NOMO-1 treated with dmso at 0.1 percent for 144 hours (cell line): ENCODE results near the gene CCDC60.
"Not testable (repeated sequence)": the region's sequence is repeated elsewhere in the genome, so short reads cannot be mapped to it uniquely, and the experiment has no call there.

Experiments
- DNase-seq: peaks from one replicate; lab custom pipeline; 2025; ENCODE audit not compliant: unreplicated experiment; lab: John Stamatoyannopoulos, UW

Gene CCDC60

DNA sequence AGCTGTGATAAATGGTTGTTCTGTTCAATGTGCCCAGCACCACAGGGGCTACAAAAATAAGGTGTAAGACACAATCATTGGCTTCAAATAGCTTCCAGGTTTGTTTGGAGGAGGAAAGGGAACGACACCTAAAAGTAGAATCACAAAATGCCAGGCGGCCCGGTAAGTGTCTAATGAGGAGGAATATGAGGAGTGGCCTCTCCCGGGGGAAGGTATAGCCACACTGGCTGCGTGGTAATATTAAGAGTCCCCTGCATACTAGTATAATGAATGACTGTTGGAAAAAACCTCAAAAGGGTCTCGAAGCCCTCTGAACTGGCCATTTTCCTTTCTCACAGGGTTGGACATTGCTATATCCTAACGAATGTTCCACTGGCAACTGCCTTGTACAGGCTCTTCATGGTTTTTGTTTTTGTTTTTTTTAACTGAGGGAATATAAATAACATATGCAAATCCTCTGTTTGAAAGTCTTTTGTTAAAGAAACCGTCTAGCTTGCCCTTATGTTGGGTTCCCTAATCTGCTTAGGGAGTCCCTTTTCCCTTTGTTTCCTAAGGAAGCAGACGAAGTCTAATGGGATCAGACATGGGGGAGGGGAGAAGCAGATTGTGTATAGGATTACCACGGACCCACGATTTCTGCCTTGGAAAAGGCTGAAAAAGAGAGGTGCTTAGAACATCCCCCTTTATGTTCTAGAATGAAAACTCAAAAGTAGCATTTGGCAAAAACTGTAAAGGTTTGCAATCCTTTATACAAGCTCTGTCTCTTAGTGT lies 4.2 kb downstream of the CCDC60 start:
- DNase-seq, result no peak

DNA sequence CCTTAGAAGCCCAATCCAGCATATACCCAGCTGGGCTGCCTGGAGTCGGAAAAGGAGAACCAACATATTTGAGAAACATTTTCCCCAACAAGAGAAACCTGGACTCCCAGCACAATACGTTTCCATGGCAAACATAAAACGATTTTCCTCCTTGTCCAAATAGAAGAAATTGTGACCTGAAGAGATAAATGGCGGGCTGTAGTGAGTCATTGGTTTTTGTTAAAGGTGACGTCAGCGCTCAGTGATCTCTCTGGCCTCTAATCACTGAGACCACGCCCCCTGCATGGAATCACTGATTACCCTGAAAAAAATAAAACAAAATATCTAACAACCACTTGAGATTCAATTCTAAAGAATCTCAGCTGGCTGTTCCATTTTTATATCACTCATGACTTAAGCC lies 6.0 kb downstream of the CCDC60 start:
- no peak for DNase-seq

DNA sequence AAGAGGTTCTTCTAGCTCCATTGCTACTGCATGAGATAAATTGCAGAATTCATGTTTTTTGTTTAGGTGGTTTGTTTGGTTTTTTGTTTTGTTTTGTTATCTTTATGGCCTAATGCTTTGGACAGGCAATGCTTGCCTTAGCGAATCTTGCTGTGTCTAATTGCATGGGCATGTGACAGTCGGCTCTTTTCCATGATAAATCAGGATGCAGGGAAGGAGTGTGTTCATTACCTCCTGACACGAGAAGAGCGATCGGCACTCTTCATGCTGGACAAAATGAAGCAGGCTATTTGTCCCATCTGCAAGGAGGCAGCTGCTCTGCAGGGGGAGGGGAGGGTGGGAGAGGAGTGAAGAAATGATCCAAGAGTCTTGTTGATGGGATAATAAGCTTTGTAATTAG lies 6.5 kb downstream of the CCDC60 start:
- DNase-seq, result no peak

DNA sequence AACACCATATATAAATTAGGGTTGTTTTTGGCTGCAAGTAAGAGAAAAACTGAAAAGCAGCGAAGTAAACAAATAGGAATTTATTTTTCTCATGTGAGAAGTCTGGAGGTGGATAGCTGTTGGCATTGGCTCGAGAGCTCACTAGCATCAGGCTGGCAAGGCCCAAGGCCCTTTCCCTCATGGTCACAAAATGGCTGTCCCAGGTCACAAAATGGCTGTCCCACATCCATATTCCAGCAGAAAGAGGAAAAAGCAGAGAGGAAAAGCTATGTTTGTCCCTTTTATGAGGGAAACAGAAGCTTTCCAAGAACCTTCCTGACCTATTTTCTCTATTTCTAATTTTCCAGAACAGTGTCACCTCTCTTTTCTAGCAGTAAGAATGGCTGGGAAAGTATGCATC lies 7.5 kb downstream of the CCDC60 start:
- DNase-seq, result no peak

DNA sequence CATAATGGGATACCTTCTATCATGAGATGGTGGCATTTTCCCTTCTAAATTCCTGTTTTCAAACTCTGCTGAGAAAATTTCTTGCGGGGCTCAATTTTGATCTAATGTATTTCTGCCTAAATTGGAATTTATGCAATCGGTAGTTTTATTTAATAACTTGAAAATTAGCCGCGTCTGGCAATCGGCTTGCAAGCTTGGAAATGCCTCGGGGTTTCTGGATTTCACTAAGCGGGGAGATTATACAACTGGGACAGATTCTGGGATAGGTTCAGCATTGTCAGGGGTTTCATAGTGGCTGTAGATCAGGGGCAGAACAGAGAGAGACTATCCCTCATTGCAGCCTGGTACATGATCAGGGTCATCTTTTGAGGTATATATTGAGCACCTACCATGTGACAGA lies 8.6 kb downstream of the CCDC60 start:
- DNase-seq, result no peak

DNA sequence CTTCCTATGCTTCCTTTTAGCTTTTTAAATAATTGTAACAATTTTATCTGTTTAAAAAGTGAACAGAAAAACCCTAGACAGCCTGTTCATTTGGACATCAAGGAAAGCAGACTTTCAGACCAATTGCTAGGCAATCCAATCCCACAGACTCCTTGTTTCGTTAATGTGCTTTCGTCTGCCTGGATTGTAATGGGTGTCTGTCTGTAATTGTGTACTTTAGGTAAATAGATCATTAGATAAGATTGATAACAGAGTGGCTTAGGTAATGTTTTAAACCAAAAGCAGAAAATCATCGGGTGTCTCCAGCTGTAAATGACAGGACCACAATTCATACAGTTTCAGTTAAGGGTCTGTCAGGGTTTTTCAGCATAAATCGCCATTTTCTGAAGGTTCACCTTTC lies 19.6 kb downstream of the CCDC60 start:
- no peak for DNase-seq

DNA sequence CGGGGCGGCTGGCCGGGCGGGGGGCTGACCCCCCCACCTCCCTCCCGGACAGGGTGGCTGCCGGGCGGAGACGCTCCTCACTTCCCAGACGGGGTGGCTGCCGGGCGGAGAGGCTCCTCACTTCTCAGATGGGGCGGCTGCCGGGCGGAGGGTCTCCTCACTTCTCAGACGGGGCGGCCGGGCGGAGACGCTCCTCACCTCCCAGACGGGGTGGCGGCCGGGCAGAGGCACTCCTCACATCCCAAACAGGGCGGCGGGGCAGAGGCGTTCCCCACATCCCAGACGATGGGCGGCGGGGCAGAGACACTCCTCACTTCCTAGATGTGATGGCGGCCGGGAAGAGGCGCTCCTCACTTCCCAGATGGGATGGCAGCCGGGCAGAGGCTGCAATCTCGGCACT lies 25.8 kb downstream of the CCDC60 start:
- DNase-seq, result not testable (repeated sequence)

DNA sequence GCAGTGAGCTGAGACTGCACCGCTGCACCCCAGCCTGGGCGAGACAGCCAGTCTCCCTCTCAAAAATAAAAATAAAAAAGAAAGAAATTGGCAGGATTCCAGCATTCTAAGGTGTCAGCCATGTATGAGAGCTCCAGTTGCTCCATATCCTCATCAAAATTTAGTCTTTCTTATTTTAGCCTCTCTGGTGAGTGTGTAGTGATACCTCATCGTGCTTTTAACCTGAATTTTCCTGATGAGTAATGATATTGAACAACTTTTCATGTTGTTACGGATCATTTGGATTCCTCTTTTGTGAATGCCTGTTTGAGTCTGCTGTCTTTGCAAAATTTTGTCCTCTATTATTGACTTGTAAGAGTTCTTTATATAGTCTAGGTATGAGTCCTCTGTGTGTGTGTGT lies 28.5 kb downstream of the CCDC60 start:
- DNase-seq, result no peak

DNA sequence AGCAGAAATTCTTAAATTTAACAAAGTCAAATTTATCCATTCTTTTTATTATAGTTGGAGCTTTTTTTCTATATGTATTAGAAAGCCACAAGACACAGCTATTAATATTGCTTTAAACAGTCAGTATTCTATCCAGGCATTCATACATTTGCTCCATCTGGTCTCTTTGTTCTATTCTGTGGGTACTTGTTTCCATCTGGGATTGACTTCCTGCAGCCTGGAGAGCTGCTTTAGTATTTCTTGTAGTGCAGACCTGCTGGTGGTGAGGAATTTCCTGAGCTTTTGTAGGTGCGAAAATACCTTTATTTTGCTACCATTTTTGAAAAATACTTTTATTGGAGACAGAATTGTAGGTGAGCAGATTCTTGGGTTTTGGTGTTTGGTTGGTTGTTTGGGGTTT lies 29.0 kb downstream of the CCDC60 start:
- DNase-seq, result no peak

DNA sequence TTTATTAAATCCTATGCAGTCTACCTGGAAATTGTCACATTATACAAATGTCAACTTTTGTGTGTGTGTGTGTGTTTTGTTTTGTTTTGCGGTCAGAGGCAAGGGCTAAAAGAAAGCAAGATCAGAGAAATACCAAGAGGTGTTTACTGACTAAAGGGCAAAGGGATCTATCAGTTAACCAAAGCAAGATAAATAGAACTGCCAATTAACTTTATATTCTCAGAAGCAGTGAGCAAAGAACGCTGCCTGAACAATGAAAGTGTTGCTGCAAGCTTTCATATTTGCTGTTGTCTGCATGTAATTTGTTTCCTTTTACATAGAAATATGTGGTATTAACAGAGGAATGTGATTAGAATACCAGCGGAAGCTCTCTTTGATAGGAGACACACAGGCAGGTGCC lies 30.9 kb downstream of the CCDC60 start:
- no peak for DNase-seq

DNA sequence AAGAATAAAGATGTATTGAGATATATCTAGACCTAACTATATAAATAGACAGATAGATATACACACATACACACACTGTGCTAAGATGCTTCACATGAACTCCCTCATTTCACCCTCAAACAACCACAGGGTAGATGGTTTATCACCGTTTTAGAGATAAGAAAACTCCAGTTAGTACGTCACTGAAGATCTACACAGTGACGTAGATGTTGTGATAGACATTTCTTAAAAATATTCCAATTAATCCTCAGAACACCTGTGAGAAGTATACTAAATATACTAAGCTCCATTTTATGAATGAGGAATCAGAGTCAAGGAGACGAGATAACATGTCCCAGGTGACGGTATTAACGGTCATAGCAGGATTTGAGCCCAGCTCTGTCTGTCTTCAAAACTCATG lies 31.5 kb downstream of the CCDC60 start:
- no peak for DNase-seq

DNA sequence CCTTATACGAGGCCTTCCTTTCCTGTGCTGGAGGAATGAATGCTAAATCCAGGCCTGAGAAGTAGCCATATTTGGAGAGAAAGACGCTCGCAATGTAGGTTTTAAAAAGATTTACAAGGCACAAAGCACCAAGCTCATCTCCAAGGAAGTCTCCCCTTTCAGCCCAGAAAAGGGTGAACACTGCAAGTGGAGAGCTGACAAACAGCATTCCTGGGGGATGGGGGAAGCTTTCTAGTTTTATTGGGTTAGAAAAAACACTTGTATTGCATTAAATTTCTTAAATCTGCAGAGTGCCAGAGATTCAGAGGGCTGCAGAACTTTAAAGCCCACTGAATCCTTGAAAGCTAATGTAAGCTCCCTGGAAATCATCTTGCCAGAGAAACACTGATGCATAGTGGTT lies 34.6 kb downstream of the CCDC60 start:
- no peak for DNase-seq

DNA sequence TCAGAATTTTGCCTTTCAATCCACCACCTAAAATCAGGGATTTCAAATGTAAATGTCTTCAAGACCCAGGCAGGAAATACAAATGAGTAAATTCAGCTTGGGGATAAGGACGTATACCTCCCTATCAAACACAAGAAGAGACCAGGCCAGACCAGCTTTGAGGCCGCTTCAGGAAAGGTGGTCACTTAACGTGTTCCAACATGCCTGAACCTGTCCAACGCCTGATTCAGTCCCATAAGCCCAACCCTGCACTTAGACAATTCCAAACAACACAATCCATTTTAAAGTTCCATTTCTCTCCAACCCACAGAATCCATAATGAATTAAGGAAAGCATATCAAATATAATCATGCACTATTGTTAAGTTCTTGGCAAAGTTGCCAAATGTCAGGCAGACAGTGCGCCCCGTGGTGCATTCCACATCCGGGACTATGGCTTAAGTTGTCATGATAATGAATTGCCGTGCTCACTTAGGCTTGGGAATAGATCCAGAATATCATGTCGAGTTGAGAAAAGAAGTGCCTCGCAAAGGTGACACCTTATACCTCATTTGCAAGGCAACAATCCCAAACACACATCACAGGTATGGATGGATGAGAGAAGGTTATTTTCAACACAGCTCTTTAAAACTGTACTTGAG lies 35.5 kb downstream of the CCDC60 start:
- no peak for DNase-seq

DNA sequence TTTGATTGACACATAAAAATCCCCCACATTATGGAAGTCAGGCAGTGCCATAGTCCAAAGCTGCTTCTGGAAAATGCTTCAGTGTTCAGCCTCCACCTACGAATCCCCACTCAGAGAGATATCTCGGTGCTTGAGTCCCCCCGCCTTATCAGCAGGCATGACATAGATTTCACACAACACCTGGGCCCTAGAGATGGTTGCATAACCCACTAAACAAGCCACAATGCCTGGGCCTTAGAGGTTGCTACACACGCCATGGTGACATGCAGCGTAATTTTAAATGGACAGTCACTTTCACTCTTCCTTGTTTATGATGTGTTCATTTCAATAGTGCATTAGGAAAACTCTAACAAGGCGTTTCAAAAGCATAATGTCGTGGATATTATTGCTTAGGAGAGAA lies 38.0 kb downstream of the CCDC60 start:
- peak; percentile 8 for DNase-seq

DNA sequence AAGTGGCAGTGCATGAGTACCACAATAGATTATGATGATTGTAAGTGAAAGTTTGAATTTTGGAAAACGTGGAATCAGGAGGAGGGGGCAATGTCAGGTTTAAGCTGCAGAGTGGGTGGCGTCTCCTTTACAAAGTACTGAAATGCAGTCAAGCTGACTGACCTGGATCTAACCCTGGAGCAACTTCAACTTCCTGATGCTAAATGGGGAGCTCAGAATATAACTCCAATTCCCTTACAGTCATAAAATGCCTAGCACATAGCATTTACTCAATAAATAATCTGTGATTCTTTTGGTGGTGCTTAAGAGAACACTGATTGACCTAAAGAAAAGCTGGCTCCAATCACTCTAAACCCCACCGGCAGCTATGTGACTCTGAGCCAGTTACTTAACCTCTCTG lies 38.5 kb downstream of the CCDC60 start:
- DNase-seq, result no peak

DNA sequence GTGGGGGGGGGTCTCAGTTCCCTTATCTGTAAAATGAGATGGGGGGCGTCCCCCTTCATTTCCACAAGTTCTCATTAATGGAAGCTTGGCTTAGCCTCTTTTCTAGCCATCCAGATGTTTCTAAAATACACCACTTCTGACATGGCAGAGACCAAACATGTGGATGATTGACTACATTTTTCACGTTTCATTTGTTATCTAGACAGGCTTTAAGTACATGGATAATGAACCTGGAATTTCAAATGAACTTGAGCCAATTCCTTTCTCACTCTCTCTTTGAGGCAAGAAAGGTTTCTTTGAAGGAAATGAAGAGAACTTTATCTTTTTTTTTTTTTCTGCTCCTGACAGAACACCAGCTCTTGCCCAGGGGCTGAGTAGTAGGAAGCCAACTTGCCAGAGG lies 39.1 kb downstream of the CCDC60 start:
- no peak for DNase-seq

DNA sequence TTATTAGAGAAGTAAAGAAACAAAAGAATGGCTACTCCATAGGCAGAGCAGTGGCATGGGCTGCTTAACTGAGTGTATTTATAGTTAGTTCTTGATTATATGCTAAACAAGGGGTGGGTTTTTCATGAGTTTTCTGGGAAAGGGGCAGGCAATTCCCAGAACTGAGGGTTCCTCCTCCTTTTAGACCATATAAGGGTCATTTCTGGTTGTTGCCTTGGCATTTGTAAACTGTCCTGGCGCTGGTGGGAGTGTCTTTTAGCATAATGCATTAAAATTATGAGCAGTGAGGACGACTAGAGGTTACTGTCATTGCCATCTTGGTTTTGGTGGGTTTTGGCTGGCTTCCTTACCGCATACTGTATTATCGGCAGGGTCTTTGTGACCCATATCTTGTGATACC lies 40.1 kb downstream of the CCDC60 start:
- no peak for DNase-seq

DNA sequence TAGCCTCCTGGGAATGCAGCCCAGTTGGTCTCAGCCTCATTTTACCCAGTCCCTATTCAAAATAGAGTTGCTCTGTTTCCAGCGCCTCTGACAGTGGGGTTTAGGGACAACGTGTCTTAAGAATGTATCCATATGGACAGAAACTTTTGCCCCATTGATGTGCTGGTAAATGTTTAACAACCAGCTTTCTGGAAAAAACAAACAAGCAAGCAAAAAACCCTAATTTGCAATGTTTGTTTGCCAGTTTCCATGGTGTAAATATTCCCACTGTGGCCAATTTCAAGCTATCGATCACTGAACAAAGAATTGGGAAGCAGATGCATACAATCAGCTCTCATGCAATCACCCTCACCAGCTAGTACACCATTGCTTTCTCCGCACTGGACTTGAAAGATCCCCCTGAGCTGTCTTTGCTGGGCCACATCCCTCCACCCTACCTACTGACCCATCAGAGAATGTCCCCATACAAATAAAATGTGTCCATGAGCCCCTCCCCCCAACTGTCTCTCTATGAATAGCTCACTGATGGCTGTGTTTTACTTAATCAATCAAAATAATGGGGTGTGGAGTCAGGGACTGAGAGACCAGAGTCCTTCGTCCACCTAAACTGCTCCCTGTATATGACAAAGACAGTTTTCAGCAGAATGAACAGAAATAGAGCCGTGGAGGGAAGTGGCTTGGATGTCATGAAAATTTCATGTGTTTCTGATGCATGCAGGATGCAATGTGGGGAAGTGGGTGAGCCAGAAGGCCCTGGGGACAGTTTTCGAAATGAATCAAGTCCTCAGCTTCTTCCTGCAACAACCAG lies 40.8 kb downstream of the CCDC60 start:
- DNase-seq, result peak; percentile 21

DNA sequence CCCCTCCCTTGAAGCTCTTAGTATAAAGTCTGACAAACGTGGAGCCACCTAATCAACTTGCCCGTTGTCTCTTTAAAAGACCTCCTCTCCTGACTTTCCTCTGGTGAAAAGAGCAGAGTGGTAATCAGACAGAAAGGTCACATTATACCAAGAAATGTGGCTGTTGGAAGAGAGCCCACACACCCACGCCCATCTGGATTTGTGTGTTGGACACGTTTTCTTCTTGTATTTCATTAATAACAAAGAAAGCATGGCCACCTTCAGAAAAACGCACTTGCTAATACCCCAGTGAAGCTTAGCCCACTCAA lies 41.3 kb downstream of the CCDC60 start:
- no peak for DNase-seq

DNA sequence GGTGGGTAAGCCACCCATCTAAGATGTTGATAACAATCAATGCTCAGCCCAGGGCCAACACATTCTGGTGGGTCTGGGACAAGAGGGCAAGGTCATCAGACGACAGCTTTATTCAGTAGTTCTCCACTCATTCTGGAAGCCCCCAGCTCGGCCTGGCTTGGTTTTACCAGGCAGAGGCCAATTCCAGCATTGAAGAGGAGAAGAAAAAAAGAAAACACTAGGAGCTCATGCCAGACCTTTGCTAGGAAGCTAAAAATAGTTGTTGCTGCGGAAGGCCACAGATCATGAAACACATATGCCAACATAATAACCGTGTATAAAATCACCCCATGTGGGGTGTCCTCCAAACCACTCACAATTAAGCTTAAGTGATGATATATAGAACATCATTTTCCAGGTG lies 44.4 kb downstream of the CCDC60 start:
- DNase-seq, result no peak

DNA sequence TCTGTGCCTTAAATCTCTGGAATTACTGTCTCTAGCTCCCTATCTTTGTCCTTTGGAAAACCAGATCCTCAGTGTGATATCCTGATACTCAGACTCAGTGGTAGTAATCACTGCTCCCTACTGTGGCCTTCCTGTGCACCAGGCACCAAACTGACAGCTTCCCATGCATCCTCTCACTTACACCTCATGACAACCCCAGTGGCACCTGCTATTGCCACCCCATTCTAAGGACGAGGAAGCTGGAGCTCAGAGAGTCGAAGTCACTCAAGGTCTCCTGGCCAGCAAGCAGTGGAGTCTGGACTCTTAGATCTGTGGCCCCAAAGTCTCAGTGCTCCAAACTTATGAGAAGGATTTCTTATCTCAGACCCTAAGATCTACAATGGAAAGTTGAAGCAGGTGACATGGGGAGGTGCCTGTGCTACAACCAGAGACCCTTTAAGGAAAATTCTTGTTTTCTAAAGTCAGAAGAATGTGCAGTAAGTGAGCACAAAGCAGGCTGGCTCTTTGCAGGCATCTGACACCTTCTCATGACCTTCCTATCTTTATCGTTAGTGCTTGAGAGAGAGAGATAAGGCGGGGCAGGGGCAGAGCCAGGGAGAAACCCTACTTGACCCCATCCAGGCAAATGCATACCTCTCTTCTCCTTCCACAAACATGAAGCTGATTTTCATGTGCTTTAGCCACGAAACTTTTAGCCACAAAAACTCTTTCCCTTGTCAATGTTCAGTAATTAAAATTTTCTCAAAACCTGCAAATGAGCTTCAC lies 47.1 kb downstream of the CCDC60 start:
- no peak for DNase-seq

DNA sequence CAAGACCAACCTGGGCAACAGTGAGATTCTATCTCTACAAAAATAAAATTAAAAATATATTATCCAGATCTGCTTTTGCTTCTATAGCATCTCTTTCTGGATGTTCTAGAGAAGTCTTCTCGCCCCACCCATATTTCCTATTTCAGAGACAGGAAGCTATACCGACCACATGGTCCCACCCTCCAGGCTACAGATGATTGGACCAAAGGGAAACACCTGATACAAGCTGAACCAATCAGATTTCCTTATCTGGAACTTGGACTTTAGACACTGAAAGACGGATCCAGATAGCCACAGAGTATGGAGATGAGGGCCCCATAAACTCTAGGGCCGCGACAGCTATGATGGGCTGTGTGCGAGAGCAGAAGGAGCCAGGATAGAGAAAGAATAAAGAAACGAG lies 48.7 kb downstream of the CCDC60 start:
- DNase-seq, result no peak
